Type B pancreatic cell (in vitro differentiated cells): ENCODE results near the gene EYS. TPM values are rescaled to one million over a fixed set of nuclear protein-coding genes. Genes with fewer than 3 reads are reported as not detected.

Experiments used
- DNase-seq: peaks from one replicate; pipeline ENCODE4 v3.0.0; 2021; ENCODE audit warnings: mixed read lengths; ENCODE audit not compliant: unreplicated experiment; ENCODE audit errors: extremely low spot score
- H3K27ac Mint-ChIP-seq: 2 replicates; pipeline ENCODE4 v1.8.0; 2021; ENCODE audit warnings: mild to moderate bottlenecking, mixed read lengths
- H3K27me3 Mint-ChIP-seq: 2 replicates; pipeline ENCODE4 v1.8.0; 2021; ENCODE audit warnings: mixed read lengths
- H3K36me3 Mint-ChIP-seq: 2 replicates; pipeline ENCODE4 v1.8.0; 2021; ENCODE audit warnings: mixed read lengths
- H3K4me1 Mint-ChIP-seq: one replicate; pipeline ENCODE4 v1.8.0; 2021; ENCODE audit warnings: mixed read lengths; ENCODE audit not compliant: unreplicated experiment
- H3K4me3 Mint-ChIP-seq: 2 replicates; pipeline ENCODE4 v1.8.0; 2021; ENCODE audit warnings: mild to moderate bottlenecking, mixed read lengths
- H3K9me3 Mint-ChIP-seq: 2 replicates; pipeline ENCODE4 v1.8.0; 2021; ENCODE audit warnings: mixed read lengths
- total RNA-seq: library from RNA; stranded (reverse); gene quantifications from 2 replicates; pipeline ENCODE4 v1.2.1, GENCODE V29; 2021; ENCODE audit warnings: low replicate concordance
- TF ChIP-seq, protein P1 (sequence below): fragments of 200-600 bp; sonication (generic); conservative IDR thresholded peaks from 2 replicates; pipeline ENCODE4 v1.5.0; 2021; ENCODE audit warnings: antibody characterized with exemption, mild to moderate bottlenecking

EYS gene
- total RNA-seq, 1 donor from 2014 or later, result 1.5 TPM

DNA sequence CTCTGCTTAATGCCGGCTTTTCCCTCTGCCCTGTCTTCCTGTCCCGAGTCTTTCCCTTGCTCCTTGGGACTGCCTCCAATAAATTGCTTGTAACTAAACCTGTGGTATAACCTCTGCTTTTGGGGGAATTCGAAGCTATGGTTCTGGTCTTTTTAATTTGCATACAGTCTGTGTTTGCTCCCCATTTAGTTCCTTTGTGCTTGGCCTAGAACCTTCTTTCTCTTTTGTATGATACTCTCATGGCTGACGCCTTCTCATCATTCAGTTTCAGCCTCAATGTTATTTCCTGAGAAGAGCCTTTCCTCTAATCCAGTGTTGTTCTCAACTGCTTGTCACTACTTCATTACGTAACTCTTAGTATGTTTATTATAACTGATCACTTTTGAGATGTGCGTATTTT lies 1823.4 kb downstream of the EYS start:
- Mint-ChIP-seq H3K36me3 (no peaks in the 10 kb centered on the region), H3K27ac (no peak overlapping the region), H3K4me1 (no peaks in the 10 kb centered on the region), H3K4me3 (no peak overlapping the region), H3K9me3 (no peaks in the 10 kb centered on the region), H3K27me3 (no peaks in the 10 kb centered on the region)
- TF ChIP-seq, protein P1, sequence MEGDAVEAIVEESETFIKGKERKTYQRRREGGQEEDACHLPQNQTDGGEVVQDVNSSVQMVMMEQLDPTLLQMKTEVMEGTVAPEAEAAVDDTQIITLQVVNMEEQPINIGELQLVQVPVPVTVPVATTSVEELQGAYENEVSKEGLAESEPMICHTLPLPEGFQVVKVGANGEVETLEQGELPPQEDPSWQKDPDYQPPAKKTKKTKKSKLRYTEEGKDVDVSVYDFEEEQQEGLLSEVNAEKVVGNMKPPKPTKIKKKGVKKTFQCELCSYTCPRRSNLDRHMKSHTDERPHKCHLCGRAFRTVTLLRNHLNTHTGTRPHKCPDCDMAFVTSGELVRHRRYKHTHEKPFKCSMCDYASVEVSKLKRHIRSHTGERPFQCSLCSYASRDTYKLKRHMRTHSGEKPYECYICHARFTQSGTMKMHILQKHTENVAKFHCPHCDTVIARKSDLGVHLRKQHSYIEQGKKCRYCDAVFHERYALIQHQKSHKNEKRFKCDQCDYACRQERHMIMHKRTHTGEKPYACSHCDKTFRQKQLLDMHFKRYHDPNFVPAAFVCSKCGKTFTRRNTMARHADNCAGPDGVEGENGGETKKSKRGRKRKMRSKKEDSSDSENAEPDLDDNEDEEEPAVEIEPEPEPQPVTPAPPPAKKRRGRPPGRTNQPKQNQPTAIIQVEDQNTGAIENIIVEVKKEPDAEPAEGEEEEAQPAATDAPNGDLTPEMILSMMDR, result no peak
- DNase-seq, result no peak

DNA sequence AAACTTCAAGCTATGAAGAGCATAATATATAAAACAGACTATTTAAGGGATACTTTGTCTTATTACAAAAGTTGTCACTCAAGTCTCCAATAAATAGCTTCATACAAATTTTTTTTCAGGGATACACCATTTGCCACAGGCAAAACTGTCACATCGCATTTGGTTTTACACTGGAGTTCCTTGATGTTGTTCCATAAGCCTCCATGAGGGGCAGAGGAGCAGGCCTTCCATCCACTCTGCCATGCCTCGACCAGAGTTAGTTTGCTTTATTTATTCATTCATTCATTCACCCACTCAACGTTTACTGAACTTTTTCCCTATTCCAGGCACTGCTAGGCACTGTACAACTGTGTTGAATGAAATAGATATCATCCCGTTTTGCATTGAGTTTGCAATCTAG lies 1824.8 kb downstream of the EYS start:
- Mint-ChIP-seq H3K36me3 (no peaks in the 10 kb centered on the region), H3K27ac (no peak overlapping the region), H3K9me3 (peaks cover 6% of the 10 kb centered on the region), H3K4me1 (no peaks in the 10 kb centered on the region), H3K27me3 (no peaks in the 10 kb centered on the region), H3K4me3 (no peak overlapping the region)
- no peak for DNase-seq
- TF ChIP-seq, protein P1, result peak; percentile 62

DNA sequence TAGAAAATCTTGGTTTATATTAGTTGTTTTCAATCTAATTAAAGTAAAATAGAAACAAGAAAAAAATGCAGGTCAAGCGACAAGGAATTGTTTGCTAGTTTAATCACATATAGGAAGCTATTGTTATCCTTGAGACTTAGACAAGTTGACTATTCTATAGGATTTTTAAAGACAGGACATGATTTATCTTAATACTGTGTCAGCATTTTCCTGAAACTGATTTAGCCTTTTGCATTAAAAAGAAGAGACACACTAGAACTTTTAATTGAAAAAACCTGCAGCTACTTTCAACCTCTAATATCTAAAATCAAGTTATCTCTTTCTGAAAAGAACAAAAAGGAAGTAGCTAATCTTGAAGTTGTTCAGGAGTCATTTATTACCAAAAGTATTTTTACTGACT lies 1825.2 kb downstream of the EYS start:
- H3K27me3 Mint-ChIP-seq, result no peaks in the 10 kb centered on the region
- no peak overlapping the region for H3K4me3 Mint-ChIP-seq
- TF ChIP-seq, protein P1, result no peak
- no peak for DNase-seq
- no peak overlapping the region for H3K27ac Mint-ChIP-seq
- peaks cover 7% of the 10 kb centered on the region for H3K9me3 Mint-ChIP-seq
- H3K4me1 Mint-ChIP-seq, result no peaks in the 10 kb centered on the region
- no peaks in the 10 kb centered on the region for H3K36me3 Mint-ChIP-seq

DNA sequence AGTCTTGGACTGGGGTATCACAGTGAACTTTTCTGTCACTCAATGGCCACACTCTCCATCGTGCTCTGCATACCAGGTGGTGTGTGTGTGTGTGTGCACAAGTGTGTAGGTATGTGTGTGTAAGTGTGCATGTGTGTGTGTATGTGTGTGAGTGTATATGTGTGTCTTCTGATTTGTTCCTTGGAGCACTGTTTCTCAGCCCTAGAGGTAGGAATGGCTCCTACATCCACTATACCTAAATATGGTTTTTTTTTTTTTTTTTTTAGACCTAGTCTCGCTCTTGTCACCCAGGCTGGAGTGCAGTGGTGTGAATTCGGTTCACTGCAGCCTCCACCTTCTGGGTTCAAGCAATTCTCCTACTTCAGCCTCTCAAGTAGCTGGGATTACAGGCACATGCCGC lies 1834.8 kb downstream of the EYS start:
- H3K27me3 Mint-ChIP-seq, result no peaks in the 10 kb centered on the region
- TF ChIP-seq, protein P1, result peak; percentile 33
- H3K4me3 Mint-ChIP-seq, result no peak overlapping the region
- H3K4me1 Mint-ChIP-seq, result no peaks in the 10 kb centered on the region
- H3K27ac Mint-ChIP-seq, result no peak overlapping the region
- peaks cover 6% of the 10 kb centered on the region for H3K9me3 Mint-ChIP-seq
- H3K36me3 Mint-ChIP-seq, result no peaks in the 10 kb centered on the region
- no peak for DNase-seq

DNA sequence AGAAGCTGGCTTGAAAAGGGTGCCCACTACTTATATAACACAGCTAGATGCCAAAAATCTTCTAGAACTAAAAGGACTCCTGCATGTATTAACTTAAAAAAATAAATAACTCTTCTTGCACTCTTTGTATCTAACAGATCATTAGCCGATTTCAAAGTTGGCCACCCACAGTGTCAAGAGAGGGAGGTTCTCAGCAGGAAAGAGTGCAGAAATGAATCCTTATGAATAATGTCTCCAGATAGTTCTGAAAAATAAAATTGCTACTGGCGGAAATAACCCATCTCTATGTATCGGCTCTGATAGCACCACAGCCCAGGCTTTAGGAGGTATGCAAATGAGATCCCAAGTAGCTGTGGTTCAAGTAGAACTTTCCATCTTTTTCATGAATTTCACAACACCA lies 1838.7 kb downstream of the EYS start:
- TF ChIP-seq, protein P1, result no peak
- no peaks in the 10 kb centered on the region for H3K4me1 Mint-ChIP-seq
- no peak for DNase-seq
- no peaks in the 10 kb centered on the region for H3K36me3 Mint-ChIP-seq
- no peak overlapping the region for H3K4me3 Mint-ChIP-seq
- no peaks in the 10 kb centered on the region for H3K9me3 Mint-ChIP-seq
- H3K27ac Mint-ChIP-seq, result no peak overlapping the region
- H3K27me3 Mint-ChIP-seq, result no peaks in the 10 kb centered on the region
